NB4 (cell line): Measurements from ENCODE around the gene EIF4A3.

ENCODE experiments used
- DNase-seq: peaks from one replicate; pipeline ENCODE4 v3.0.0; 2010; ENCODE audit warnings: low read depth
- H3K4me3 ChIP-seq: one replicate; pipeline ENCODE4 v1.5.1; 2011; ENCODE audit warnings: mild to moderate bottlenecking, low read depth, low read length, moderate library complexity
- MYC ChIP-seq: IDR thresholded peaks from 2 replicates; pipeline ENCODE4 v1.6.1; 2011; ENCODE audit warnings: low read depth, low read length
- POLR2A ChIP-seq: IDR thresholded peaks from 2 replicates; pipeline ENCODE4 v1.6.1; 2011; ENCODE audit warnings: mild to moderate bottlenecking; ENCODE audit not compliant: insufficient read length; ENCODE audit errors: extremely low read depth
- TF ChIP-seq, protein P1 (sequence below): IDR thresholded peaks from one replicate; pipeline ENCODE4 v1.5.1; 2012; ENCODE audit warnings: low read depth, low read length
- TF ChIP-seq, protein P2 (sequence below): IDR thresholded peaks from 2 replicates; pipeline ENCODE4 v1.6.1; 2011; ENCODE audit warnings: low read depth, low read length

EIF4A3 gene

DNA sequence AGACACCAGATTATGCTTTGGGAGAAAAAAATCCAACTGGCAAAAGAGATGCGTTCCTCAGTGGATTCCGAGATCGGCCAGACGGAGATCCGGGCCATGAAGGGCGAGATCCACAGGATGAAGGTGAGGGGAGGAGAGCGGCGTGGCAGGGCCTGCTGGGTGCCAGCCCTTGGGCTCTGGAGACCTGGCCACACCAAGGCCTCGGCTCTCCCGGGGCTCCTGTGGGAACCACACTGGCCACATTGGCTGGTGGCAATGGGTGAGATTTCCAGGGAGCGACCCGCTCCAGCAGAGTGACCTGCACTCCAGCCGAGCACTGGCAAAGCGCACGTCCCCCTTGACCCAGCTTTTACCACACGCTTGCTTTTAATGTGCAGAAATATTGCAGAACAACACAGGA, 57.2 kb downstream of the EIF4A3 start:
- TF ChIP-seq POLR2A (no peak), MYC (no peak)
- TF ChIP-seq, protein P1, sequence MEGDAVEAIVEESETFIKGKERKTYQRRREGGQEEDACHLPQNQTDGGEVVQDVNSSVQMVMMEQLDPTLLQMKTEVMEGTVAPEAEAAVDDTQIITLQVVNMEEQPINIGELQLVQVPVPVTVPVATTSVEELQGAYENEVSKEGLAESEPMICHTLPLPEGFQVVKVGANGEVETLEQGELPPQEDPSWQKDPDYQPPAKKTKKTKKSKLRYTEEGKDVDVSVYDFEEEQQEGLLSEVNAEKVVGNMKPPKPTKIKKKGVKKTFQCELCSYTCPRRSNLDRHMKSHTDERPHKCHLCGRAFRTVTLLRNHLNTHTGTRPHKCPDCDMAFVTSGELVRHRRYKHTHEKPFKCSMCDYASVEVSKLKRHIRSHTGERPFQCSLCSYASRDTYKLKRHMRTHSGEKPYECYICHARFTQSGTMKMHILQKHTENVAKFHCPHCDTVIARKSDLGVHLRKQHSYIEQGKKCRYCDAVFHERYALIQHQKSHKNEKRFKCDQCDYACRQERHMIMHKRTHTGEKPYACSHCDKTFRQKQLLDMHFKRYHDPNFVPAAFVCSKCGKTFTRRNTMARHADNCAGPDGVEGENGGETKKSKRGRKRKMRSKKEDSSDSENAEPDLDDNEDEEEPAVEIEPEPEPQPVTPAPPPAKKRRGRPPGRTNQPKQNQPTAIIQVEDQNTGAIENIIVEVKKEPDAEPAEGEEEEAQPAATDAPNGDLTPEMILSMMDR = no peak
- TF ChIP-seq, protein P2, sequence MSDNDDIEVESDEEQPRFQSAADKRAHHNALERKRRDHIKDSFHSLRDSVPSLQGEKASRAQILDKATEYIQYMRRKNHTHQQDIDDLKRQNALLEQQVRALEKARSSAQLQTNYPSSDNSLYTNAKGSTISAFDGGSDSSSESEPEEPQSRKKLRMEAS = no peak
- no peak overlapping the region for H3K4me3 ChIP-seq
- no peak for DNase-seq

DNA sequence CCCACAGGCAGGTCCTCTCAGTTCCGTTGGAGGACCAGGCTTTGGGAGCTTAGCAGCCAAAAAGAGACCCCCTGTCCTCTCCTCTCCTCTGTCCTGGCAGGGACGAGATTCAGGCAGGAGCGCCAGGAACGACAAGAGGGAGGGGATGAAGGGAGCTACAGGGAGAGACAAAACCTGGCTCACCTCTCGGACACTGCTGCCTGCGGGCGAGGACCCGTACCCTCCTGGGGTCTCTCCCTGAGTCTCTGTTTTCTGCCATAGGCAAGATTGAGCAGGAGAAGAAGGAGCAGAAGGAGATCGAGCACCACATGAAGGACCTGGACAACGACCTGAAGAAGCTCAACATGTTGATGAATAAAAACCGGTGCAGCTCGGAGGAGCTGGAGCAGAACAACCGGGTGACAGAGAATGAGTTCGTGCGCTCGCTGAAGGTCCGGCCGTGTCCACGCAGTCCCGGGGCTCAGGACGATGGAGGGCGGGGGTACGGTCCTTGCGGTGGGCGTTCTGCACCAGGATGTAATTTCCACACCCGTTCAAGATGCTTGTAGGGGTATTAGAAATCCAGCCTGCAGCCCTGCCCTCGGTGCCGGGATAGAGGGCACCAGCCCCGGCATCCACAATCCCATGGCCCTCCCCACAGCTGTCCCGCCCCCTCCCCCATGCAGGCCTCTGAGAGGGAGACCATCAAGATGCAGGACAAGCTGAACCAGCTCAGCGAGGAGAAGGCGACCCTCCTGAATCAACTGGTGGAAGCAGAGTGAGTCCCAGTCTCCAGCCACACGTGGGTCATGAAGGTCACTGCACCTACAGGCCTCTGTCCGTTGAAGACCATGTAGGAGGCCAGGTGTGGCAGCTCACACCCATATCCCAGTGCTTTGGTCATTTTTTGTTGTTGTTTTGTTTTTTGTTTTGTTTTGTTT, 59.3 kb downstream of the EIF4A3 start:
- DNase-seq = no peak
- no peak for TF ChIP-seq POLR2A
- TF ChIP-seq MYC = no peak
- TF ChIP-seq, protein P2 = no peak
- TF ChIP-seq, protein P1 = no peak
- H3K4me3 ChIP-seq = no peak overlapping the region

DNA sequence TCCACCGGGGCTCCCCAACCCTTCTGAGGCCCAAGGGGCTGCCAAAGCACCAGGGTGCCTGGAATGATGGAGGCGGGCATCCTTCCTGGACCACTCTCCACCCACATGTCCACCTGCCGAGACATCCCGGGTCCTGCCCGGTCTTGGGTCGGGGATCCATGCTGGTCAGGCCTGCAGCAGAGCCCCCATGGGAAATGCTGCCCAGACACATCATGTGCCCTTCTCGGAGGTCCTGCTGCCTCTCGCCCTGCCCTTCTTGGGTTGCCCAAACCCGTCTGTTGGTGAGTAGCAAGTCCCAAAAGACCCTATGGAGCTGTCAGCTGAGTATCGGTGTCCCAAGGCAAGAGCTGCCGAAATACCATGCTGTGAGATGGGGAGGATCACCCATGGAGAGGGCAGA, 60.3 kb downstream of the EIF4A3 start:
- no peak for DNase-seq
- TF ChIP-seq POLR2A (no peak), MYC (no peak)
- TF ChIP-seq, protein P1 = no peak
- TF ChIP-seq, protein P2 = no peak

DNA sequence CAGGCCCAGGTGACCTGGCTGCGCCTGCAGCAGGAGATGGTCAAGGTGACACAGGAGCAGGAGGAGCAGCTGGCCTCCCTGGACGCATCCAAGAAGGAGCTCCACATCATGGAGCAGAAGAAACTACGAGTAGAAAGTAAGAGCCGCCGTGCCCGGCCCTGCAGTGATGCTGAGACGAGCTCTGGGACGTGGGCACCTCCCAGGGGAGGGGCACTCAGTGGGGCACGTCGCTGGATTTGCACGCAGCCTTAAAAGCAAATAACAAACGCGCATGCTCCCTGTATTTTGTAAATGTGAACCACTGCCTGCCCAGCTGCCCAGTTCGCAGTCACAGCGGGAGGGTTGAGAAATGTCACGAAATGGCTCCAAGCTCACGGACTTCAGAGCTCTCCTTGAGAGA, 60.8 kb downstream of the EIF4A3 start:
- TF ChIP-seq, protein P2 = no peak
- TF ChIP-seq, protein P1 = no peak
- no peak for TF ChIP-seq POLR2A
- no peak for TF ChIP-seq MYC
- no peak for DNase-seq
- H3K4me3 ChIP-seq = no peak overlapping the region

More for the DNA sequence above, 60.3 kb downstream of the EIF4A3 start:
- no peak overlapping the region for H3K4me3 ChIP-seq

DNA sequence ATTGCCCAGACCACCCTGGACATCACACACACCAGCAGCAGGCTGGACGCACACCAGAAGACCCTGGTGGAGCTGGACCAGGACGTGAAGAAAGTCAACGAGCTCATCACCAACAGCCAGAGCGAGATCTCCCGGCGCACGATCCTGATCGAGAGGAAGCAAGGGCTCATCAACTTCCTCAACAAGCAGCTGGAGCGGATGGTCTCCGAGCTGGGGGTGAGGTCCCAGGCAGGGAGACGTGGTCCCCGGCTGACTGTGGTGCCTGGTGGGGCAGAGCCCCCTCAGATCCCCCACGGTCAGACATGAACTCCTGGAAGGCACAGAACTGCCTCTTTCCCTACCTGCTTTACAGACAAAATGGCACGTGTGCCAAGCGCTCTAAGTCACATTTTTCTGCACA, 62.2 kb downstream of the EIF4A3 start:
- DNase-seq = no peak
- no peak overlapping the region for H3K4me3 ChIP-seq
- TF ChIP-seq MYC (no peak), POLR2A (no peak)
- TF ChIP-seq, protein P2 = no peak
- TF ChIP-seq, protein P1 = no peak
